ENCODE data around the gene PROSER3. TPM values are rescaled to one million over a fixed set of nuclear protein-coding genes. Genes with fewer than 3 reads are reported as not detected.

PROSER3 gene
- total RNA-seq, 2 donors from 2014 or later, result 13.6 to 19.2 TPM

GRCh38 chr19:35786299-35787160 lies 28.6 kb downstream of the PROSER3 start:
- Histone ChIP-seq H3K4me3 (no peak overlapping the region), H3K36me3 (no peaks in the 10 kb centered on the region), H3K4me1 (replicated peaks) (no peaks in the 10 kb centered on the region), H3K27me3 (replicated peaks; ENCODE audit: insufficient read depth) (no peaks in the 10 kb centered on the region), H3K9me3 (no peaks in the 10 kb centered on the region), H3K27ac (no peak overlapping the region)
- WGBS, result 92% methylated on average over 31 of the region's 31 CpGs
- no peak for DNase-seq (ENCODE audit: low spot score)
- TF ChIP-seq CTCF (IDR thresholded peaks at IDR 0.05) (no peak), POLR2A (IDR thresholded peaks at IDR 0.05) (no peak), POLR2AphosphoS5 (IDR thresholded peaks at IDR 0.05) (no peak)
- intact Hi-C loops (cut with DNase I), result no loop called here

GRCh38 chr19:35787227-35787799 lies 29.3 kb downstream of the PROSER3 start:
- intact Hi-C loops (cut with DNase I), result no loop called here
- no peak overlapping the region for H3K4me3 ChIP-seq
- H3K27me3 ChIP-seq (replicated peaks; ENCODE audit: insufficient read depth), result no peaks in the 10 kb centered on the region
- no peak overlapping the region for H3K27ac ChIP-seq
- no peaks in the 10 kb centered on the region for H3K4me1 ChIP-seq (replicated peaks)
- WGBS, result 95% methylated on average over 13 of the region's 15 CpGs
- no peaks in the 10 kb centered on the region for H3K36me3 ChIP-seq
- DNase-seq (ENCODE audit: low spot score), result no peak
- no peaks in the 10 kb centered on the region for H3K9me3 ChIP-seq
- TF ChIP-seq POLR2AphosphoS5 (IDR thresholded peaks at IDR 0.05) (no peak), CTCF (IDR thresholded peaks at IDR 0.05) (no peak), POLR2A (IDR thresholded peaks at IDR 0.05) (no peak)

- H3K27ac ChIP-seq, result no peak overlapping the region
- no peaks in the 10 kb centered on the region for H3K9me3 ChIP-seq
- H3K4me3 ChIP-seq, result no peak overlapping the region
- intact Hi-C loops (cut with DNase I), result no loop called here
- 79% methylated on average over 12 of the region's 12 CpGs for WGBS
- no peaks in the 10 kb centered on the region for H3K27me3 ChIP-seq (replicated peaks; ENCODE audit: insufficient read depth)
- no peaks in the 10 kb centered on the region for H3K4me1 ChIP-seq (replicated peaks)
- DNase-seq (ENCODE audit: low spot score), result no peak
- TF ChIP-seq CTCF (IDR thresholded peaks at IDR 0.05), result no peak
- TF ChIP-seq POLR2A (IDR thresholded peaks at IDR 0.05), result no peak
- H3K36me3 ChIP-seq, result no peaks in the 10 kb centered on the region
These were observed 30.4 kb downstream of the PROSER3 start for GRCh38 chr19:35788205-35788960.

GRCh38 chr19:35789195-35789977 lies 31.4 kb downstream of the PROSER3 start:
- Histone ChIP-seq H3K27ac (no peak overlapping the region), H3K27me3 (replicated peaks; ENCODE audit: insufficient read depth) (no peaks in the 10 kb centered on the region), H3K9me3 (no peaks in the 10 kb centered on the region), H3K36me3 (no peaks in the 10 kb centered on the region), H3K4me1 (replicated peaks) (no peaks in the 10 kb centered on the region), H3K4me3 (no peak overlapping the region)
- no peak for TF ChIP-seq CTCF (IDR thresholded peaks at IDR 0.05)
- TF ChIP-seq POLR2A (IDR thresholded peaks at IDR 0.05), result no peak
- TF ChIP-seq POLR2AphosphoS5 (IDR thresholded peaks at IDR 0.05), result no peak
- intact Hi-C loops (cut with DNase I), result no loop called here
- WGBS, result 83% methylated on average over 11 of the region's 11 CpGs
- DNase-seq (ENCODE audit: low spot score), result no peak
